HG02588 (cell line): ENCODE data around the gene HES3.

Source experiments
- ATAC-seq: cut with Tn5 transposase; IDR thresholded peaks from one replicate; pipeline ENCODE4 v1.9.1; 2021; ENCODE audit warnings: mild to moderate bottlenecking, moderate library complexity; ENCODE audit not compliant: unreplicated experiment

HES3 gene

GRCh38 chr1:6260961-6261614 is 17.1 kb downstream of the HES3 start, which contains the start of gene GPR153:
Gene GPR153 (minus strand): TSS chr1:6261098. CDS start chr1:6254905, 6,193 bp downstream.
- no peak for ATAC-seq

- ATAC-seq: no peak
These were observed 17.6 kb downstream of the HES3 start for GRCh38 chr1:6261615-6261995.

GRCh38 chr1:6262555-6263420 is 18.8 kb downstream of the HES3 start:
- ATAC-seq: no peak

- ATAC-seq: no peak
These were observed 19.7 kb downstream of the HES3 start for GRCh38 chr1:6263716-6264115.

- no peak for ATAC-seq
These were observed 21.2 kb downstream of the HES3 start for GRCh38 chr1:6265151-6265550.

- ATAC-seq: no peak
These were observed 22.7 kb downstream of the HES3 start for GRCh38 chr1:6266641-6267040.

GRCh38 chr1:6267686-6268322 is 23.8 kb downstream of the HES3 start:
- ATAC-seq: no peak

- no peak for ATAC-seq
These were observed 24.4 kb downstream of the HES3 start for GRCh38 chr1:6268415-6268814.

- ATAC-seq: no peak
These were observed 25.3 kb downstream of the HES3 start for GRCh38 chr1:6269296-6269695.

GRCh38 chr1:6269720-6270400 is 25.9 kb downstream of the HES3 start:
- ATAC-seq: no peak

- no peak for ATAC-seq
These were observed 26.4 kb downstream of the HES3 start for GRCh38 chr1:6270401-6270800.

GRCh38 chr1:6271006-6271405 is 27.0 kb downstream of the HES3 start:
- ATAC-seq: no peak

GRCh38 chr1:6271554-6271953 is 27.6 kb downstream of the HES3 start:
- ATAC-seq: no peak

- no peak for ATAC-seq
These were observed 28.5 kb downstream of the HES3 start for GRCh38 chr1:6272452-6272851.

GRCh38 chr1:6272868-6273267 is 28.9 kb downstream of the HES3 start:
- ATAC-seq: no peak

- ATAC-seq: no peak
These were observed 29.5 kb downstream of the HES3 start for GRCh38 chr1:6273380-6273891.

GRCh38 chr1:6274102-6274501 is 30.1 kb downstream of the HES3 start:
- ATAC-seq: no peak

- ATAC-seq: no peak
These were observed 30.7 kb downstream of the HES3 start for GRCh38 chr1:6274622-6275139.

- no peak for ATAC-seq
These were observed 32.1 kb downstream of the HES3 start for GRCh38 chr1:6275826-6276782.
